Colonic mucosa (tissue), 4 donors: Measurements from ENCODE around the gene FAM43A. TPM values are rescaled to one million over a fixed set of nuclear protein-coding genes. Genes with fewer than 3 reads are reported as not detected.
A peak's percentile ranks its signal among the peaks of the same experiment; 100 is the strongest.

Source experiments
- DNase-seq: peaks from one replicate; pipeline ENCODE4 v3.0.0-alpha.2; 2020
- H3K27ac ChIP-seq: fragments of 200-600 bp; one replicate; pipeline ENCODE4 v1.8.0; 2021
- H3K27me3 ChIP-seq: fragments of 200-600 bp; one replicate; pipeline ENCODE4 v1.8.0; 2021
- H3K36me3 ChIP-seq: fragments of 200-600 bp; one replicate; pipeline ENCODE4 v1.8.0; 2021
- H3K4me1 ChIP-seq: fragments of 200-600 bp; one replicate; pipeline ENCODE4 v1.8.0; 2021; ENCODE audit warnings: mild to moderate bottlenecking
- H3K4me3 ChIP-seq: fragments of 200-600 bp; one replicate; pipeline ENCODE4 v1.8.0; 2021
- H3K9ac ChIP-seq, 2 donors: one replicate each; pipeline ENCODE4 v1.7.0; 2013; ENCODE audit warnings: control low read depth in 2 of 2, low read depth in 2 of 2, low read length in 2 of 2
- H3K9me3 ChIP-seq: fragments of 200-600 bp; one replicate; pipeline ENCODE4 v1.8.0; 2021
- CTCF ChIP-seq: fragments of 200-600 bp; IDR thresholded peaks from one replicate; pipeline ENCODE4 v1.8.0; 2022; ENCODE audit warnings: antibody characterized with exemption, mild to moderate bottlenecking
- intact Hi-C: fragments of 100-400 bp; cut with DNase I; formaldehyde crosslinking; loops from one replicate; pipeline ENCODE4 v1.14.1; 2022
- total RNA-seq, 2 donors: library from RNA; stranded (reverse); fragmentation: NEBNext Ultra II Directional in 1 of 2; extraction: Animal tissue kit (Norgen Biotek cat#: 25700) in 1 of 2; gene quantifications; one replicate each; pipeline ENCODE4 v1.2.1, GENCODE V29; 2021
- donor health status: healthy.
- donor health status: DM: no; HTN: no; CAD: no.
- donor health status: DM: no; HTN: no; CAD: no.

Gene FAM43A
- total RNA-seq, 2 donors from 2014 or later: 7.2 to 10.2 TPM

GRCh38 chr3:194659778-194660177 lies 25.9 kb upstream of the FAM43A start:
- no peak for DNase-seq
- intact Hi-C loops: no loop called here
- no peaks in the 10 kb centered on the region for H3K4me1 ChIP-seq
- no peaks in the 10 kb centered on the region for H3K36me3 ChIP-seq
- H3K9ac ChIP-seq: no peak overlapping the region
- TF ChIP-seq CTCF: no peak
- H3K27me3 ChIP-seq: no peaks in the 10 kb centered on the region
- no peak overlapping the region for H3K4me3 ChIP-seq
- H3K27ac ChIP-seq: no peak overlapping the region
- no peaks in the 10 kb centered on the region for H3K9me3 ChIP-seq

GRCh38 chr3:194661374-194661773 lies 24.3 kb upstream of the FAM43A start:
- TF ChIP-seq CTCF: no peak
- H3K9ac ChIP-seq: no peak overlapping the region
- no peak overlapping the region for H3K27ac ChIP-seq
- peaks cover 10% of the 10 kb centered on the region for H3K36me3 ChIP-seq
- H3K9me3 ChIP-seq: no peaks in the 10 kb centered on the region
- intact Hi-C loops: no loop called here
- no peaks in the 10 kb centered on the region for H3K27me3 ChIP-seq
- no peak overlapping the region for H3K4me3 ChIP-seq
- no peak for DNase-seq
- H3K4me1 ChIP-seq: no peaks in the 10 kb centered on the region

GRCh38 chr3:194661946-194662345 lies 23.7 kb upstream of the FAM43A start:
- no peak overlapping the region for H3K27ac ChIP-seq
- no peaks in the 10 kb centered on the region for H3K4me1 ChIP-seq
- no peaks in the 10 kb centered on the region for H3K9me3 ChIP-seq
- peaks cover 10% of the 10 kb centered on the region for H3K36me3 ChIP-seq
- H3K27me3 ChIP-seq: no peaks in the 10 kb centered on the region
- DNase-seq: no peak
- H3K4me3 ChIP-seq: no peak overlapping the region
- intact Hi-C loops: no loop called here
- TF ChIP-seq CTCF: no peak
- H3K9ac ChIP-seq: no peak overlapping the region

- no peak overlapping the region for H3K27ac ChIP-seq
- DNase-seq: no peak
- intact Hi-C loops: no loop called here
- H3K9me3 ChIP-seq: no peaks in the 10 kb centered on the region
- H3K4me3 ChIP-seq: no peak overlapping the region
- H3K27me3 ChIP-seq: no peaks in the 10 kb centered on the region
- TF ChIP-seq CTCF: no peak
- no peaks in the 10 kb centered on the region for H3K4me1 ChIP-seq
- H3K9ac ChIP-seq: no peak overlapping the region
- peaks cover 10% of the 10 kb centered on the region for H3K36me3 ChIP-seq
These were observed 20.8 kb upstream of the FAM43A start for GRCh38 chr3:194664857-194665256.

GRCh38 chr3:194667363-194667762 lies 18.3 kb upstream of the FAM43A start:
- Histone ChIP-seq H3K4me3 (no peak overlapping the region), H3K9me3 (no peaks in the 10 kb centered on the region), H3K4me1 (peaks cover 10% of the 10 kb centered on the region), H3K36me3 (peaks cover 10% of the 10 kb centered on the region), H3K9ac (no peak overlapping the region), H3K27me3 (no peaks in the 10 kb centered on the region), H3K27ac (no peak overlapping the region)
- intact Hi-C loops: no loop called here
- no peak for DNase-seq
- TF ChIP-seq CTCF: no peak

- intact Hi-C loops: no loop called here
- H3K36me3 ChIP-seq: no peaks in the 10 kb centered on the region
- H3K27me3 ChIP-seq: no peaks in the 10 kb centered on the region
- H3K9me3 ChIP-seq: no peaks in the 10 kb centered on the region
- no peak for DNase-seq
- peak; percentile 47 for TF ChIP-seq CTCF
- peak overlapping the region; percentile 76 for H3K4me3 ChIP-seq
- H3K9ac ChIP-seq: peak overlapping the region; percentile 52 to 89
- H3K4me1 ChIP-seq: peaks cover 10% of the 10 kb centered on the region
- peak overlapping the region; percentile 85 for H3K27ac ChIP-seq
These were observed 14.2 kb upstream of the FAM43A start for GRCh38 chr3:194671511-194671899.
